Fibroblast of lung (primary cell): ENCODE results near the gene FAM174B.

ENCODE experiments used
- CTCF ChIP-seq, 2 donors: IDR thresholded peaks in 1 of 2; conservative IDR thresholded peaks in 1 of 2; 1 replicate in 1 of 2; 2 replicates in 1 of 2; pipeline ENCODE4 v1.5.1; 2011 to 2012; ENCODE audit warnings: low read length in 2 of 2, control low read depth in 1 of 2, inconsistent platforms in 1 of 2, low read depth in 1 of 2, mild to moderate bottlenecking in 1 of 2
- EZH2 ChIP-seq: IDR thresholded peaks from 2 replicates; pipeline ENCODE4 v1.5.1; 2012; ENCODE audit warnings: low read length, control low read depth, mild to moderate bottlenecking; ENCODE audit errors: missing control alignments

- no peak for TF ChIP-seq CTCF (conservative IDR thresholded peaks at IDR 0.05 in 1 of 2, IDR thresholded peaks at IDR 0.05 in 1 of 2; ENCODE audit: low read depth in 1 of 2, low read length in 2 of 2)
- TF ChIP-seq EZH2 = no peak
These were observed 64.3 kb downstream of the FAM174B start for GRCh38 chr15:92591275-92591674.
